ENCODE data around the gene EVC2.

DNA sequence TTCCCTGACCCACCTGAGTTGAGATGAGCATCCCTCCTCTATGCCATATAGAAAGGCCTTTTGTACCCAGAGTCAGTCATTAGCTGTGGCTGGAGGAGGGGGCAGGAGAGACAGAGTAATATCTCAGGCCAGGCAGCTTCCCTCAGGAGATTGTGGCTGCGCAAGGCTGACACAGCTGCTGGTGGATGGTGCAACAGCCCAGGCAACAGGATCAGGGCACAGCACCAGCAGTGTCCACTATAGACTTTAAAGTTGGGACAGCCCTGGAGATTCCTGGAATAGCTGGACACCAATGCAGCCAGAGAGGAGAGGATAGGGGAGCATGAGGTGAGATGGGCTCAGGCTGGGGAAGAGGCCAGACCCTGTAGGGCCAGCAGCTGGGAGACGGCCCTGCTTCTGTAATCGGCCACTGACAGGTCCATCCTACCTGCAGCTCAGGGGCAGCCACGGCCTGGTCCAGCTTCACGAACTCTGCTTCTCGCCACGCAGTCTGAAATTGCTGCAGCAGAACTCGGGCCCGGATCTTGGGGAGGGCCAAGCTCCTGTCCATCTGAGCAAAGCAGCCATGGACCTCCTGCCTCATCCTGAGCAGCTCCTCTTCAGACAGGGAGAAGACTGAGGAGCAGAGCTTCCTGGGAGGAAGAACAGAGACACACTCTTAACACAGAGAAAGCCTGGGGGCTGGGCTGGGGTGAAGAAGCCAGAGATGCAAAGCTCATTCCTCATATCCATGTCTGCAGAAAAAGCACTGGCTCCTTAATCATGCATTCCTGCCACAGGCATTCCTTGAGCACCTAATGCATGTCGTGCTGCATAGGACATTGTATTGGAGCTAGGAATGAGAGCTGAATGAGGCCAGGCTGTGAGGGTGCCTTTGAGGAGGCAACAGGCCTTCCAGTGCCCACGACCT is 90.1 kb downstream of the EVC2 start:
- TF ChIP-seq, protein P1, sequence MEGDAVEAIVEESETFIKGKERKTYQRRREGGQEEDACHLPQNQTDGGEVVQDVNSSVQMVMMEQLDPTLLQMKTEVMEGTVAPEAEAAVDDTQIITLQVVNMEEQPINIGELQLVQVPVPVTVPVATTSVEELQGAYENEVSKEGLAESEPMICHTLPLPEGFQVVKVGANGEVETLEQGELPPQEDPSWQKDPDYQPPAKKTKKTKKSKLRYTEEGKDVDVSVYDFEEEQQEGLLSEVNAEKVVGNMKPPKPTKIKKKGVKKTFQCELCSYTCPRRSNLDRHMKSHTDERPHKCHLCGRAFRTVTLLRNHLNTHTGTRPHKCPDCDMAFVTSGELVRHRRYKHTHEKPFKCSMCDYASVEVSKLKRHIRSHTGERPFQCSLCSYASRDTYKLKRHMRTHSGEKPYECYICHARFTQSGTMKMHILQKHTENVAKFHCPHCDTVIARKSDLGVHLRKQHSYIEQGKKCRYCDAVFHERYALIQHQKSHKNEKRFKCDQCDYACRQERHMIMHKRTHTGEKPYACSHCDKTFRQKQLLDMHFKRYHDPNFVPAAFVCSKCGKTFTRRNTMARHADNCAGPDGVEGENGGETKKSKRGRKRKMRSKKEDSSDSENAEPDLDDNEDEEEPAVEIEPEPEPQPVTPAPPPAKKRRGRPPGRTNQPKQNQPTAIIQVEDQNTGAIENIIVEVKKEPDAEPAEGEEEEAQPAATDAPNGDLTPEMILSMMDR (IDR thresholded peaks at IDR 0.05): no peak
- TF ChIP-seq POLR2A (IDR thresholded peaks at IDR 0.05): no peak

Data from body of pancreas (tissue), 4 donors.